Gastroesophageal sphincter (tissue), 3 donors: ENCODE results near the gene SOX5.

Source experiments
- POLR2AphosphoS5 ChIP-seq: sonication (generic); formaldehyde crosslinking; IDR thresholded peaks from one replicate; pipeline ENCODE4 v1.6.1; 2017; ENCODE audit warnings: antibody characterized with exemption
- TF ChIP-seq, protein P1 (sequence below), 4 experiments: fragments of 200-600 bp in 2 of 4; fragments of 450-650 bp in 2 of 4; sonication (generic) in 1 of 4; IDR thresholded peaks; one replicate each; pipeline ENCODE4 v1.5.1; 2017 to 2019; ENCODE audit warnings: antibody characterized with exemption in 4 of 4, mild to moderate bottlenecking in 2 of 4, moderate library complexity in 2 of 4

DNA sequence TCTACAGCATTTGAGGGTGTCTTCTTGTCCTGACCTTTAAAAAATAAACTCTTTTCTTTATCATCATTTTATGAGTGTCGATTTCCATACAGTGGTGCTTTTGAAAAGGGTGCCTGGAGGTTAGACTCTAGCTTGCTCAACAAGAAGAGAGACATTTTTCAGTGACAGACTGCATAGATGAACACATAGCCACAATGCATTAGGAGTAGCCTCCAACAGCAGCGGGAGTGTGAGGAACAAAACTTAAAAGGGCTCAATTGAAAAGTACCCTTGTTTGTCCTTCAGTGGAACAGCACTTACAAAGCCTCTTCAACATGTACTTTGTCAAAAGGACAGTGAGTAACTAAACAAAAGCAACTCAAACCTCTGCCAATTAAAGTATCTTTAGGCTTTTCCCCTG lies 119.3 kb downstream of the SOX5 start:
- TF ChIP-seq, protein P1, sequence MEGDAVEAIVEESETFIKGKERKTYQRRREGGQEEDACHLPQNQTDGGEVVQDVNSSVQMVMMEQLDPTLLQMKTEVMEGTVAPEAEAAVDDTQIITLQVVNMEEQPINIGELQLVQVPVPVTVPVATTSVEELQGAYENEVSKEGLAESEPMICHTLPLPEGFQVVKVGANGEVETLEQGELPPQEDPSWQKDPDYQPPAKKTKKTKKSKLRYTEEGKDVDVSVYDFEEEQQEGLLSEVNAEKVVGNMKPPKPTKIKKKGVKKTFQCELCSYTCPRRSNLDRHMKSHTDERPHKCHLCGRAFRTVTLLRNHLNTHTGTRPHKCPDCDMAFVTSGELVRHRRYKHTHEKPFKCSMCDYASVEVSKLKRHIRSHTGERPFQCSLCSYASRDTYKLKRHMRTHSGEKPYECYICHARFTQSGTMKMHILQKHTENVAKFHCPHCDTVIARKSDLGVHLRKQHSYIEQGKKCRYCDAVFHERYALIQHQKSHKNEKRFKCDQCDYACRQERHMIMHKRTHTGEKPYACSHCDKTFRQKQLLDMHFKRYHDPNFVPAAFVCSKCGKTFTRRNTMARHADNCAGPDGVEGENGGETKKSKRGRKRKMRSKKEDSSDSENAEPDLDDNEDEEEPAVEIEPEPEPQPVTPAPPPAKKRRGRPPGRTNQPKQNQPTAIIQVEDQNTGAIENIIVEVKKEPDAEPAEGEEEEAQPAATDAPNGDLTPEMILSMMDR (IDR thresholded peaks at IDR 0.05): no peak
- no peak for TF ChIP-seq POLR2AphosphoS5
